WI38 (cell line): ENCODE data around the gene AGPAT4.

Experiments used
- H3K4me3 ChIP-seq: 2 replicates; pipeline ENCODE4 v1.5.1; 2011; ENCODE audit warnings: low read depth, mild to moderate bottlenecking, control low read depth, low read length
- TF ChIP-seq, protein P1 (sequence below): IDR thresholded peaks from 2 replicates; pipeline ENCODE4 v1.5.1; 2012; ENCODE audit warnings: low read depth, mild to moderate bottlenecking, control low read depth, low read length

AGPAT4 gene

DNA sequence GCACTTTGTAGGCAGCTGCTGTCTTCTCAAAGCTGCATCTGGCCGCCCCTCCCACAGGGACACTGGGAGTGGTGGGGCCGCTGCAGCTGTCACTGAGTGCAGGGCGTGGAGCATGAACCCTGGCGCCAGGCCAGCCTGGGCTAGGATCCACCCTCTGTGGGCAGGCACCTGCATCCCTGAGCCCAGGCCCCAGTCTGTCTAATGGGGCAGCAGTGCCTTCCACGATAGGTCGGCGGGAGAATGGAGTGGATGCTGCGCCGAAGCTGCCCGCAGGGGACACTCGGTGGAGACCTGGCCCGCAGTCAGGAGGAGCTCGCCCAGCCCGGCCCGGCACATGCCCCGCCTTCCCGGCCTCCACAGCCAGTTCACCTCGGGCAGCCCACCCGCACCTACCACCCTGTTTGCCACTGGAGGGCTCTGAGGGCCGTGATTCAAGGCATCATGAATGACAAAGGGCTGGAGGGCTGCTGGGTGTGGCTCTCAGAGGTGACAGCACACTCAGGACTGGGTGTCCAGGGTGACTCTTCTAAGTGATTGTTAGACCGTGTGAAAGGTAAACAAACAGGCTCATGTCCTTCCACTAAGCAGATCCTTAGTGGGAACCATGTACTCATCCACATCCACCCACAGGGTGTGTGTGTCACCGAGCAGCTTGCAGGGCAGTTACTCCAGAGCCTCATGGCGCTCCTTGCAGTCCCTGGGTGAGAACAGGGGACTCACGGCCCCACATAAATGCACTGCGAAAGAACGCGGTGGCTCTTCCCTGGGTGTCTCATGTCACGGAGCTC, 133.9 kb downstream of the AGPAT4 start:
- no peak overlapping the region for H3K4me3 ChIP-seq
- TF ChIP-seq, protein P1, sequence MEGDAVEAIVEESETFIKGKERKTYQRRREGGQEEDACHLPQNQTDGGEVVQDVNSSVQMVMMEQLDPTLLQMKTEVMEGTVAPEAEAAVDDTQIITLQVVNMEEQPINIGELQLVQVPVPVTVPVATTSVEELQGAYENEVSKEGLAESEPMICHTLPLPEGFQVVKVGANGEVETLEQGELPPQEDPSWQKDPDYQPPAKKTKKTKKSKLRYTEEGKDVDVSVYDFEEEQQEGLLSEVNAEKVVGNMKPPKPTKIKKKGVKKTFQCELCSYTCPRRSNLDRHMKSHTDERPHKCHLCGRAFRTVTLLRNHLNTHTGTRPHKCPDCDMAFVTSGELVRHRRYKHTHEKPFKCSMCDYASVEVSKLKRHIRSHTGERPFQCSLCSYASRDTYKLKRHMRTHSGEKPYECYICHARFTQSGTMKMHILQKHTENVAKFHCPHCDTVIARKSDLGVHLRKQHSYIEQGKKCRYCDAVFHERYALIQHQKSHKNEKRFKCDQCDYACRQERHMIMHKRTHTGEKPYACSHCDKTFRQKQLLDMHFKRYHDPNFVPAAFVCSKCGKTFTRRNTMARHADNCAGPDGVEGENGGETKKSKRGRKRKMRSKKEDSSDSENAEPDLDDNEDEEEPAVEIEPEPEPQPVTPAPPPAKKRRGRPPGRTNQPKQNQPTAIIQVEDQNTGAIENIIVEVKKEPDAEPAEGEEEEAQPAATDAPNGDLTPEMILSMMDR = no peak

DNA sequence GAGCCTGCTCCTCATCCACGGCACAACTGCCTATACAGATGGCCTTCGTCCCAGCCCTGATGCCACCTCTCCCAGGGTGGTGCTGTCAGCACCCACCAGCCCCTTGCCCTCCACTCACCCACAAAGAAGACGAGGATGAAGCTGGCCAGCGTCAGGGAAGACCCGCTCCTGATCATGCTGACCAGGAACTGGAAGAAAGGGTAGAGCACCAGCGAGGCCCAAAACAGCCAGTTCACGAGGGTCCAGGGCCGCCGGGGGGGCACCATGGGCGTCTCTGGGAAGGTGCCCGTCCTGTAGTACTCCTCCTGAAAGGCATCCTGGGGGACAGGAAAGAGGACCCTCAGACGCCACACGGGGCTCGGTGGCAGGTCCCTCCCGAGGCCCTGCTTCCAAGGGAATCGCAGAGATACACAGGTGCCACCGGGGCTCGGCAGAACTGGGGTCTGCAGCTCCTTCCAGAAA, 134.5 kb downstream of the AGPAT4 start:
- TF ChIP-seq, protein P1 = no peak
- no peak overlapping the region for H3K4me3 ChIP-seq

GRCh38 chr6:161138543-161139303, 135.1 kb downstream of the AGPAT4 start:
- TF ChIP-seq, protein P1 = no peak

GRCh38 chr6:161137839-161138542, 135.9 kb downstream of the AGPAT4 start:
- no peak overlapping the region for H3K4me3 ChIP-seq
- TF ChIP-seq, protein P1 = no peak

More at GRCh38 chr6:161138543-161139303, 135.1 kb downstream of the AGPAT4 start:
- no peak overlapping the region for H3K4me3 ChIP-seq

- TF ChIP-seq, protein P1 = no peak
- H3K4me3 ChIP-seq = no peak overlapping the region
Measured at GRCh38 chr6:161137320-161137719, 136.5 kb downstream of the AGPAT4 start.

DNA sequence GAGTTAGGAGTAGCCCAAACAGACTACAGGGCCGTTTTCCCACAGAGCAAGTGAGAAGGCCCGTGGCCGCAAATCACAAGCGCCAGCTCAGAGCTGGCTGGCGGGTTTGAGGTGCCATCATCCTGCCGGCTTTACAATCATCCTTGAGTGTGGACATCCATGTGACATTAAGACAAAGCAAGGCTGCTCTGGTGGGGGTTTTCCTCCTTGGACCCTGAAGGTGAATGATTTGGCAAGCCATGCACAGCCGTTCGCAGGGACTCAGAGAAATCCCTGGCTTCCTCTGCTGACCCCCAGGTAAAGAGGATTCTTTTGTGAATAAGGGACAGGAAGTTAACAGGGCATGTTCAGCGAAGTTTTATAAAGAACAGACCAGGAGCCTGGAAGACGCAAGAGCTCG, 137.2 kb downstream of the AGPAT4 start:
- H3K4me3 ChIP-seq = no peak overlapping the region
- TF ChIP-seq, protein P1 = no peak
